GM06990 (cell line): Measurements from ENCODE around the gene GCDH.

Experiments
- DNase-seq: peaks from one replicate; pipeline ENCODE4 v3.0.0-alpha.2; 2011; ENCODE audit not compliant: insufficient read length; ENCODE audit errors: extremely low read depth
- H3K27me3 ChIP-seq: replicated peaks from 2 replicates; pipeline ENCODE4 v1.6.0; 2011; ENCODE audit warnings: low read length; ENCODE audit not compliant: control insufficient read depth, insufficient read depth
- H3K36me3 ChIP-seq: 2 replicates; pipeline ENCODE4 v1.5.1; 2011; ENCODE audit warnings: low read length; ENCODE audit not compliant: control insufficient read depth, insufficient read depth
- H3K4me3 ChIP-seq: replicated peaks from 2 replicates; pipeline ENCODE4 v1.5.1; 2011; ENCODE audit warnings: low read depth, mild to moderate bottlenecking, control low read depth, low read length
- CTCF ChIP-seq: IDR thresholded peaks from 2 replicates; pipeline ENCODE4 v1.5.1; 2011; ENCODE audit warnings: low read length, control low read depth, mild to moderate bottlenecking, inconsistent platforms; ENCODE audit not compliant: insufficient read depth, poor library complexity, severe bottlenecking

The GCDH gene

DNA sequence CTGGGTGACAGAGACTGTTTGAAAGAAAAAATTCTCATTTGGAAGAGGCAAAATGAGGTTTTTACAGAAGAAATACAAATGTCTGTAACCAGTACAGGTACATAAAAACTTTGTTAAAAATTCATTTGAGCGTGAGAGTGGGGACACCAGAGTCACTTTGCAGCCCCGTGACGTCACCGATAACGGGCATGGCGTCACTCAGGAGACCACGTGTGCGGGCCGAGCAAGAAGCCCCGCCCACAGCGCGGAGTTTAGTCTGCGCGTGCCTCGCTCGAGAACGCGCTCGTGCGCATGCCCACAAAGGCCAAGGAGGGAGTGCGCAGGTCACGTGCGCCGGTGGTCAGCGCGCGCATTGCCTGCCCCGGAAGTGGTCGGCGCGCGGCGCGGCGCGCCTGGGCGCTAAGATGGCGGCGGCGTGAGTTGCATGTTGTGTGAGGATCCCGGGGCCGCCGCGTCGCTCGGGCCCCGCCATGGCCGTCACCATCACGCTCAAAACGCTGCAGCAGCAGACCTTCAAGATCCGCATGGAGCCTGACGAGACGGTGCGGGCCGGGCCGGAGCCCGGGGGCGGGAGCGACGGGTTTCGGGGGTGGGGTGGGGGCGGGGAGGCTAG, 54.6 kb downstream of the GCDH start, which contains the start of gene RAD23A:
TSS of gene RAD23A (plus strand) at position 384 of the 613 bp plus-strand sequence. CDS start at position 471, 87 bp downstream.
- H3K4me3 ChIP-seq = peak within 1 kb of the TSS; percentile 92
- H3K36me3 ChIP-seq = peaks cover 45% of the 10 kb centered on the region
- no peak for TF ChIP-seq CTCF
- DNase-seq = peak; percentile 98
- H3K27me3 ChIP-seq = no peaks in the 10 kb centered on the region

GRCh38 chr19:12946092-12946721, 55.2 kb downstream of the GCDH start:
- peak; percentile 78 for DNase-seq
- H3K4me3 ChIP-seq = peak overlapping the region; percentile 92
- no peak for TF ChIP-seq CTCF
- no peaks in the 10 kb centered on the region for H3K27me3 ChIP-seq
- H3K36me3 ChIP-seq = peaks cover 41% of the 10 kb centered on the region

DNA sequence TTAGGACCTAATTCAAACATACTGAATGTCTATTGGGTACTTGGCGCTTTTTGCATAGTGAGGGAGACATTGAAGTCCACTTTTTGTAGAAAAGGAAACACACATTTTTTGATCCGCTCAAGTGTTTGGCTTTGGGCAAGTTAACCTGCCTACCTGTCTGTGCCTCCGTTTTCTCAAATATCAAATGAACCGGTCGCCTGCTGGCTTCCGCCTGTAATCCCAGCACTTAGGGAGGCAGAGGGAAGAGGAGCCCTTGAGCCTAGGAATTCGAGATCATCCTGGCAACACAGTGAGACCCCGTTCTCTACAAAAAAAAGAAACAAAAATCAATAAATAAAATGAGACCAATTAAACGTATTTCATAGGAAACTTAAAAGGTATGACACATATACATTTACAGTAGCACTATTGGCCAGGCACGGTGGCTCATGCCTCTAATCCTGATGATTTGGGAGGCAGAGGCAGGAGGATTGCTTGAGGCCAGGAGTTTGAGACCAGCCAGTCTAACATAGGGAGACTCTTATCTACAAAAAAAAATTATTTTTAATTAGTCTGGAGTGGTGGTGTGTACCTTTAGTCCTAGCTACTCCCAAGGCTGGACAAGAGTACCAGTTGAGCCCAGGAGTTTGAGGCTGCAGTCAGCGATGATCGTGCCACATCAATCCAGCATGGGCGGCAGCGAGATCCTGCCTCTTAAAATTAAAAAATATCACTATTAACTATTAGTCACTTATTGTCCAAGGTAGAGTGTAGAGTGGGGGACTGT, 56.0 kb downstream of the GCDH start:
- H3K4me3 ChIP-seq = peak overlapping the region; percentile 92
- DNase-seq = no peak
- no peak for TF ChIP-seq CTCF
- no peaks in the 10 kb centered on the region for H3K27me3 ChIP-seq
- peaks cover 39% of the 10 kb centered on the region for H3K36me3 ChIP-seq

- TF ChIP-seq CTCF = no peak
- Histone ChIP-seq H3K4me3 (no peak overlapping the region), H3K36me3 (peaks cover 41% of the 10 kb centered on the region), H3K27me3 (no peaks in the 10 kb centered on the region)
- no peak for DNase-seq
Measured at GRCh38 chr19:12947702-12948611, 57.0 kb downstream of the GCDH start.

GRCh38 chr19:12948612-12949362, 57.8 kb downstream of the GCDH start:
- no peaks in the 10 kb centered on the region for H3K27me3 ChIP-seq
- no peak for TF ChIP-seq CTCF
- DNase-seq = no peak
- H3K36me3 ChIP-seq = peaks cover 38% of the 10 kb centered on the region
- H3K4me3 ChIP-seq = no peak overlapping the region
